SU-DHL-6 (cell line): ENCODE data around the gene ZCCHC7.
"Not testable (repeated sequence)": the region's sequence is repeated elsewhere in the genome, so short reads cannot be mapped to it uniquely, and the experiment has no call there.

Source experiments
- H2AFZ ChIP-seq: fragments of 200-600 bp; sonication (generic); 2 replicates; pipeline ENCODE4 v1.6.1; 2014; ENCODE audit warnings: low read depth, mild to moderate bottlenecking, moderate library complexity, mixed read lengths, antibody characterized with exemption, low read length; ENCODE audit not compliant: severe bottlenecking
- H3F3A ChIP-seq: fragments of 200-600 bp; shearing (Covaris generic); 2 replicates; pipeline ENCODE4 v1.6.0; 2016; ENCODE audit warnings: antibody characterized with exemption, mild to moderate bottlenecking; ENCODE audit not compliant: insufficient read depth
- H3K27ac ChIP-seq: fragments of 200-600 bp; sonication (generic); 2 replicates; pipeline ENCODE4 v1.5.1; 2016; ENCODE audit warnings: low read depth, mild to moderate bottlenecking, low read length, moderate library complexity, mixed read lengths
- H3K27me3 ChIP-seq: fragments of 200-600 bp; sonication (generic), shearing (Covaris generic); 2 replicates; pipeline ENCODE4 v1.6.0; 2014; ENCODE audit warnings: mild to moderate bottlenecking, low read length
- H3K36me3 ChIP-seq: fragments of 200-600 bp; sonication (generic); 2 replicates; pipeline ENCODE4 v1.6.1; 2014; ENCODE audit warnings: mild to moderate bottlenecking, low read length, mixed read lengths
- H3K4me2 ChIP-seq: fragments of 300-600, 200-600 bp; shearing (Covaris generic), sonication (generic); 2 replicates; pipeline ENCODE4 v1.6.0; 2014; ENCODE audit warnings: low read length, low read depth, mild to moderate bottlenecking; ENCODE audit not compliant: poor library complexity, severe bottlenecking
- H3K4me3 ChIP-seq: fragments of 200-600 bp; sonication (generic); 2 replicates; pipeline ENCODE4 v1.5.1; 2014; ENCODE audit warnings: antibody characterized with exemption, low read length, mild to moderate bottlenecking, mixed read lengths; ENCODE audit not compliant: insufficient read depth, poor library complexity, severe bottlenecking
- H3K79me2 ChIP-seq: fragments of 200-600 bp; sonication (generic); 2 replicates; pipeline ENCODE4 v1.6.1; 2014; ENCODE audit warnings: mild to moderate bottlenecking, low read length, moderate library complexity; ENCODE audit not compliant: insufficient read depth
- H3K9ac ChIP-seq: fragments of 200-600 bp; sonication (generic); 2 replicates; pipeline ENCODE4 v1.7.0; 2014; ENCODE audit warnings: mild to moderate bottlenecking, low read length
- H3K9me2 ChIP-seq: fragments of 200-600 bp; sonication (generic); replicated peaks from 2 replicates; pipeline ENCODE4 v1.6.1; 2014; ENCODE audit warnings: low read length; ENCODE audit not compliant: insufficient read depth
- H3K9me3 ChIP-seq: fragments of 200-600 bp; sonication (generic); 2 replicates; pipeline ENCODE4 v1.6.1; 2014; ENCODE audit warnings: low read length, mixed read lengths; ENCODE audit not compliant: insufficient read depth
- H4K20me1 ChIP-seq: fragments of 200-600 bp; sonication (generic); 2 replicates; pipeline ENCODE4 v1.6.1; 2014; ENCODE audit warnings: low read depth, mild to moderate bottlenecking, antibody characterized with exemption, low read length, moderate library complexity, mixed read lengths
- EZH2phosphoT487 ChIP-seq: fragments of 200-600 bp; sonication (generic), shearing (Covaris generic); conservative IDR thresholded peaks from 2 replicates; pipeline ENCODE4 v1.6.1; 2018; ENCODE audit warnings: mild to moderate bottlenecking, antibody characterized with exemption, low read length, moderate library complexity, mixed read lengths
- TF ChIP-seq, protein P1 (sequence below): fragments of 200-600 bp; sonication (generic); IDR thresholded peaks from one replicate; pipeline ENCODE4 v1.5.1; 2017; ENCODE audit warnings: antibody characterized with exemption, mild to moderate bottlenecking, low read length, moderate library complexity; ENCODE audit not compliant: insufficient read depth, poor library complexity, severe bottlenecking

The ZCCHC7 gene

GRCh38 chr9:37105234-37105633 lies 15.1 kb upstream of the ZCCHC7 start:
- no peaks in the 10 kb centered on the region for H4K20me1 ChIP-seq
- no peak overlapping the region for H3K4me3 ChIP-seq
- H3K27ac ChIP-seq = no peak overlapping the region
- H3K9me2 ChIP-seq = no peaks in the 10 kb centered on the region
- TF ChIP-seq, protein P1, sequence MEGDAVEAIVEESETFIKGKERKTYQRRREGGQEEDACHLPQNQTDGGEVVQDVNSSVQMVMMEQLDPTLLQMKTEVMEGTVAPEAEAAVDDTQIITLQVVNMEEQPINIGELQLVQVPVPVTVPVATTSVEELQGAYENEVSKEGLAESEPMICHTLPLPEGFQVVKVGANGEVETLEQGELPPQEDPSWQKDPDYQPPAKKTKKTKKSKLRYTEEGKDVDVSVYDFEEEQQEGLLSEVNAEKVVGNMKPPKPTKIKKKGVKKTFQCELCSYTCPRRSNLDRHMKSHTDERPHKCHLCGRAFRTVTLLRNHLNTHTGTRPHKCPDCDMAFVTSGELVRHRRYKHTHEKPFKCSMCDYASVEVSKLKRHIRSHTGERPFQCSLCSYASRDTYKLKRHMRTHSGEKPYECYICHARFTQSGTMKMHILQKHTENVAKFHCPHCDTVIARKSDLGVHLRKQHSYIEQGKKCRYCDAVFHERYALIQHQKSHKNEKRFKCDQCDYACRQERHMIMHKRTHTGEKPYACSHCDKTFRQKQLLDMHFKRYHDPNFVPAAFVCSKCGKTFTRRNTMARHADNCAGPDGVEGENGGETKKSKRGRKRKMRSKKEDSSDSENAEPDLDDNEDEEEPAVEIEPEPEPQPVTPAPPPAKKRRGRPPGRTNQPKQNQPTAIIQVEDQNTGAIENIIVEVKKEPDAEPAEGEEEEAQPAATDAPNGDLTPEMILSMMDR = no peak
- no peak for TF ChIP-seq EZH2phosphoT487
- no peak overlapping the region for H3K9ac ChIP-seq
- H3K4me2 ChIP-seq = no peak overlapping the region
- no peak overlapping the region for H2AFZ ChIP-seq
- no peaks in the 10 kb centered on the region; the same call in 1 of the 2 replicates for H3K27me3 ChIP-seq
- no peaks in the 10 kb centered on the region for H3K79me2 ChIP-seq
- H3K9me3 ChIP-seq = 0 out of 2 replicates have a peak, but pooled peaks cover 11% of the 10 kb centered on the region
- H3F3A ChIP-seq = no peaks in the 10 kb centered on the region
- 0 out of 2 replicates have a peak, but pooled peaks cover 6% of the 10 kb centered on the region for H3K36me3 ChIP-seq

GRCh38 chr9:37107701-37108100 lies 12.7 kb upstream of the ZCCHC7 start:
- no peaks in the 10 kb centered on the region for H3K9me2 ChIP-seq
- 0 out of 2 replicates have a peak, but pooled peaks cover 11% of the 10 kb centered on the region for H3K9me3 ChIP-seq
- no peak overlapping the region for H2AFZ ChIP-seq
- TF ChIP-seq EZH2phosphoT487 = no peak
- TF ChIP-seq, protein P1 = no peak
- 0 out of 2 replicates have a peak, but pooled peaks cover 6% of the 10 kb centered on the region for H3K36me3 ChIP-seq
- no peaks in the 10 kb centered on the region for H3K79me2 ChIP-seq
- no peaks in the 10 kb centered on the region; the same call in 1 of the 2 replicates for H3K27me3 ChIP-seq
- H3K4me2 ChIP-seq = no peak overlapping the region
- H3K9ac ChIP-seq = no peak overlapping the region
- no peaks in the 10 kb centered on the region for H3F3A ChIP-seq
- no peaks in the 10 kb centered on the region for H4K20me1 ChIP-seq
- no peak overlapping the region for H3K4me3 ChIP-seq
- H3K27ac ChIP-seq = no peak overlapping the region

- not testable (repeated sequence) for H3K27me3 ChIP-seq, H3K36me3 ChIP-seq, H3K27ac ChIP-seq, H3K9me3 ChIP-seq, H3K79me2 ChIP-seq, H4K20me1 ChIP-seq, H3F3A ChIP-seq, H2AFZ ChIP-seq, H3K9ac ChIP-seq, H3K4me2 ChIP-seq, H3K9me2 ChIP-seq, H3K4me3 ChIP-seq
These were observed 5.9 kb upstream of the ZCCHC7 start for GRCh38 chr9:37114442-37114841.

DNA sequence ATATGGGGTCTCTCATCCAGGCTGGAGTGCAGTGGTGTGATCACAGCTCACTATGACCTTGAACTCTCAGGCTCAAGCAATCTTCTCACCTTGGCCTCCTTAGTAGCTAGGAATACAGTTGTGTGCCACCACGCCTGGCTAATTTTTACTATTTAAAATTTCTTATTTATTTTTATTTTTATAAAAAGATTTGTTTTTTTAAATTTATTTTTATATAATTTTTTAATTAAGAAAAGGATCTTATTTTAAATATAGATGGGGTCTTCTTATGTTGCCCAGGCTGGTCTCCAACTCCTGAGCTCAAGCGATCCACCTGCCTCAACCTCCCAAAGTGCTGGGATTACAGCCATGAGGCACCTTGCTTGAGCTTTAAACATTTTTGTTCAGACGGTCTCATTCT lies 2.4 kb upstream of the ZCCHC7 start:
- Histone ChIP-seq H3K9me3 (peaks cover 6% of the 10 kb centered on the region; the same call in 1 of the 2 replicates), H3K4me2 (no peak overlapping the region), H4K20me1 (no peaks in the 10 kb centered on the region), H2AFZ (no peak overlapping the region), H3K36me3 (no peaks in the 10 kb centered on the region), H3K27me3 (no peaks in the 10 kb centered on the region), H3K27ac (no peak overlapping the region), H3K79me2 (peaks cover 26% of the 10 kb centered on the region), H3F3A (peaks cover 10% of the 10 kb centered on the region), H3K9me2 (no peaks in the 10 kb centered on the region), H3K4me3 (no peak overlapping the region), H3K9ac (no peak overlapping the region)
- TF ChIP-seq, protein P1 = no peak
- no peak for TF ChIP-seq EZH2phosphoT487
